HG03139 (cell line): ENCODE results near the gene CHTF18.
"Not testable (repeated sequence)": the region's sequence is repeated elsewhere in the genome, so short reads cannot be mapped to it uniquely, and the experiment has no call there.

Experiments
- ATAC-seq: cut with Tn5 transposase; IDR thresholded peaks from one replicate; pipeline ENCODE4 v1.9.1; 2021; ENCODE audit not compliant: unreplicated experiment

CHTF18 gene

GRCh38 chr16:774086-775001 is 14.1 kb upstream of the CHTF18 start:
- no peak for ATAC-seq

DNA sequence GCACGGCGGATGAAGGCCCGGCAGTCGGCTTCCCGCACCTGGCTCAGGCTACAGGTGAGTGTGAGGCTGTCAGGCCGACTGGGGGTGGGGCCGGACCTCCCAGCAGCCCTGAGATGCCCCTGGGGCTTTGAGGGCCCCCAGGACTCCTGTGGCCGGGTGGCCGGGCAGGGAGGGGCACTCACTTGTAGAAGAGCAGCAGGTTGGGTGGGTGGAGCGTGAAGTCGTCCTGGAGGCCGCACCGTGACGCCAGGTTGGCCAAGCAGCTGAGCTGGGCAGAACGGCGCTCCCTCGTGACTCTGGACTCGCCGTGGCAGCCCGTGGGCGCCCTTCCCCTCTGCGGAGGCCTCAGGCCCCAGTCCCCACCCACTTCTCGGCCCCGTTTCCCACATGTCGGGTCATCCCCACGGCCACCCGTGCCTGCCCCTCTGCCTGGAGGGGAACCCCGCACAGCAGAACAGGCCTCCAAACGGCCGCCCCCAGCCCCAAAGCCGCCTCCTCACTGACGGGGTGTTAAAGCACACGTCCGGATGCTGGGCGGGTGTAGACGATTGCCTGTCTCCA is 13.1 kb upstream of the CHTF18 start:
- no peak for ATAC-seq

DNA sequence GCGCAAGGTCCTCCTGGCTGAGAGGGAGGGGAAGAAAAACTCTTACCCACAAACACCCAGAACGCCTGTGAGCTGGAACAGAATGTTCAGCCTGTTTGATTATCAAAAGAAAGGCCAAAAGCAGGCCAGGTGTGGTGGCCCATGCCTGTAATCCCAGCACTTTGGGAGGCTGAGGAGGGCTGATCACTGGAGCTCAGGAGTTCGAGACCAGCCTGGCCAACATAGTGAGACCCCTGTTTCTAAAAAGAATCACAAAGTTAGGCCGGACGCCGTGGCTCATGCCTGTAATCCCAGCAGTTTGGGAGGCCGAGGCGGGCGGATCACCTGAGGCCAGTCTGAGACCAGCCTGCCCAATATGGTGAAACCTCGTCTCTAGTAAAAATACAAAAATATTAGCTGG is 12.1 kb upstream of the CHTF18 start:
- ATAC-seq, result not testable (repeated sequence)

- ATAC-seq, result no peak
These were observed 11.6 kb upstream of the CHTF18 start for GRCh38 chr16:776824-777223.

- no peak for ATAC-seq
These were observed 10.6 kb upstream of the CHTF18 start for GRCh38 chr16:777826-778225.

DNA sequence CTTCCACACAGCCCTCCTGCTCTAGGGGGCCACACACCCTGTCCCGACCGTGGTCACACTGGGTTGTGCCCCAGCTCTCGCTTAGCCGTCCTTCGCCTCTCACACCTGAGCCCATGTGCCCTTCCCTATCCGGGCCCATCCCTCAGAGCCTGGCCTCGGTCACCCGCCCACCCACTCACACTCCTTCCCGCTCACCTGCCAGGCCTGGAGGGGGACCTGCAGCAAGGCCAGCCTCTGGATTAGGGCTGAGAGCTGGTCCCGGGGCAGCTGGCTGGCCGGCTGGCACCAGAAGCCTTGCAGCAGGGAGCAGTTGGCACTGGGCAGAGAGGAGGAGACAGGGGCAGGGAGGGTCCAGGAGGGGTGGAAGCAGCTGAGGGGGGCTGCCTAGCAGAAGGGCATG is 10.0 kb upstream of the CHTF18 start:
- no peak for ATAC-seq

- ATAC-seq, result no peak
These were observed 9.4 kb upstream of the CHTF18 start for GRCh38 chr16:778909-779527.

DNA sequence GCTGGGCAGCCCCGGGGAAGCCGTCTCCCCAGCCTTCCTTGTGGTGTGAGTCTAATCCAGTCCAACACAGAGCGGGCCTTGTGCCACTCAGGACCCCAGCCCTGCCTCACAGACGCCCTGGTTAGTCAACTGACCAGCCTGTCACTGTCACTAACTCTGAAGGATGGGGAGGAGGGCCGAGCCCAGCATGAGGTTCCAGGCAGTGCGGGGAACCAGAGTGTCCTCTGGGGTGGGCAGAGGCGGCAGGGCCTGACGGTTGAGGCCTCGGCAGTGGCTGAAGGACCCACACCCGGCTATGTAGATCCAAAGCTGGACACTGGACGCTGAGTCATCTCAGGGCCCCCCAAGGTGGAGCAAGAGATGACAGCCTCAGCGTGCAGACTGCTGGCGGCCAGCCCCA is 8.9 kb upstream of the CHTF18 start:
- no peak for ATAC-seq

DNA sequence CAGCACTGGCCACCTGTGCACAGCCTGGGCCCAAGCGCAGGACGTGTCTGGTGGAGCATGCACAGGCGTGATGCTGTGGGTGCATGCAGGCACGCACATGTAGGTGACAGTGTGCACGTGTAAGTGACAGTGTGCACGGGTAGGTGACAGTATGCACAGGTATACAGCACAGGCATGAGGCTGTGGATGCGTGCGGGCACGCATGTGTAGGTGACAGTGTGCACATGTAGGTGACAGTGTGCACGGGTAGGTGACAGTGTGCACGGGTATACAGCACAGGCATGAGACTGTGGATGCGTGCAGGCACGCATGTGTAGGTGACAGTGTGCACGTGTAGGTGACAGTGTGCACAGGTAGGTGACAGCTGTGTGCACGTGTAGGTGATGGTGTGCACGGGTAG is 8.1 kb upstream of the CHTF18 start:
- ATAC-seq, result no peak

- ATAC-seq, result no peak
These were observed 6.9 kb upstream of the CHTF18 start for GRCh38 chr16:781346-782010.

GRCh38 chr16:782258-782657 is 6.2 kb upstream of the CHTF18 start:
- no peak for ATAC-seq

- no peak for ATAC-seq
These were observed 5.5 kb upstream of the CHTF18 start for GRCh38 chr16:782766-783403.

DNA sequence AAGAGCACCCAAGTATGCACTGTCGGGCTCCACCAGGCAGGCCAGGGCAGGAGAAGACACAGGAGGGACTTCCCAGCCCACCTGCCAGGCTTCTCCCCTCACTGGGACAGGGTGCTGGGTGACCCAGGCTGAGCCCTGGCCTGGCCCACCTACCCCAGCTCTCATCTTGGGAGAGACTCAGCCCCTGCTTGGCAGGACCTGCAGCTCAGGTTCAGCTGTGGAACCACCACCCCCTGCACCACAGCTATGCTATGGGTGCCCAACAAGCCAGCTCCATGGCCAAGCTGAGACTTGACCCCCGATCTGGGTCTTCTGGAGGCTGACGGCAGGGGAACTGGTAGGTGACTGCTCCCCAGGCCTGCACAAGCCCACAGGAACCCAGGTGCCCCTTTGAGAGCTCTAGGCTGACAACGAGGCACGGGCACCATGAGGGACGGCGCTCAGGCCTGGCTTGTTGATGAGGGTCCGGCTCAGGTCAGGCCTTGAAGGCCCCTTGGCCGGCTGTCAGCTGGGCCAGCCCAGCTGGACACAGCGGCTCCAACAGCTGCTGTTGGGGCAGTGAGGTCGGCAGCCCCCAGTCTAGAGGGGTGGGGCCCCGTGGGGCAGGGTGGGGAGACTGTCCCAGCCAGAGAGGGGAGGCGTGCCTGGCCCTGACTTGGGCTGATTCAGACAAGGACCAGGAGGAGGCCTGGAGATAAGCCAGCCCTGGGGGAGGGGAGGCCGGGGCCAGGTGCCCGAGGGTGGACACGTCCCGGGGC is 4.8 kb upstream of the CHTF18 start:
- ATAC-seq, result no peak

DNA sequence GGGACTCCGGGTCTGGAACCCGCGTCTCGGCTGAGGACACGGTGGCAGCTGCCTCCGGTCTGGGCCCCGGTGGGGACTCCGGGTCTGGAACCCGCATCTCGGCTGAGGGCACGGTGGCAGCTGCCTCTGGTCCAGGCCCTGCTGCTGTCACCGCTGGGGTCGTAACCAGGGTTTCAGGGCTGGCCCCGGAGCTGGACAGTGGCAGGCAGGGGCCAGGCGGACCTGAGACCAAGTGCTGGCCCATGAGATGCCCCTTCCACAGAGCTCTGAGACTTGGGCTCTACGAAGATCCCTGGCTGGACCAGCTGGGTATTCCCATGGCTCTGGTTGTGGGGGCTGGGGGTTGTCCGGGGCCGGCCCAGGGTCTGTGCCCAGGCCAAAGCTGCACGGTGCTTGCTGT is 4.0 kb upstream of the CHTF18 start:
- no peak for ATAC-seq

GRCh38 chr16:785563-786535 is 2.6 kb upstream of the CHTF18 start:
- no peak for ATAC-seq

- no peak for ATAC-seq
These were observed 976 bp upstream of the CHTF18 start for GRCh38 chr16:787321-787966.

DNA sequence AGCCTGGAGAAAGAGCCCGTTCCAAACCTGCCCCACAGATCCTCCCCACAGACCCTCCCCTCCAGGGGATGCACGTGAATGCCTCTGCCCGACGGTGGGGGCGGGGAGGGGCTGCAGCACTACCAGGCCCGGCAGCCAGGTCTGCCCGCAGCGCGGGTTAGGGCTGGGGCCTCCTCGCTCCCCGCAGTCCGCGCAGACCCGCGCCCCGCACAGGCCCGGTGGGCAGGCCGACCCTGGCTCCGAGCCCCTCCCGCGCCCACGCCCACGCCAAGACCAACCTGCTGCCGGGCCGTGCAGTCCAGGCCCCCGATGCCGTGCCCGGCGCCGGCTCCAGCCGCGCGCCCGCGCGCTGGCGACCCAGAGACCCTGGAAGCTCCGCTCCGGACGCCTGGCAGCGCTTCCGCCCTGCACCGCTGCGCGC is 432 bp upstream of the CHTF18 start, which contains the start of gene RPUSD1:
TSS of gene RPUSD1 (minus strand) at position 404 of the 421 bp plus-strand sequence. CDS start 644 bp downstream, outside the sequence.
- ATAC-seq, result no peak

GRCh38 chr16:789191-789850 is 901 bp downstream of the CHTF18 start:
- no peak for ATAC-seq
